ENCODE results near the gene AATF.

GRCh38 chr17:37098910-37099664 lies 150.3 kb downstream of the AATF start:
- TF ChIP-seq, protein P1, sequence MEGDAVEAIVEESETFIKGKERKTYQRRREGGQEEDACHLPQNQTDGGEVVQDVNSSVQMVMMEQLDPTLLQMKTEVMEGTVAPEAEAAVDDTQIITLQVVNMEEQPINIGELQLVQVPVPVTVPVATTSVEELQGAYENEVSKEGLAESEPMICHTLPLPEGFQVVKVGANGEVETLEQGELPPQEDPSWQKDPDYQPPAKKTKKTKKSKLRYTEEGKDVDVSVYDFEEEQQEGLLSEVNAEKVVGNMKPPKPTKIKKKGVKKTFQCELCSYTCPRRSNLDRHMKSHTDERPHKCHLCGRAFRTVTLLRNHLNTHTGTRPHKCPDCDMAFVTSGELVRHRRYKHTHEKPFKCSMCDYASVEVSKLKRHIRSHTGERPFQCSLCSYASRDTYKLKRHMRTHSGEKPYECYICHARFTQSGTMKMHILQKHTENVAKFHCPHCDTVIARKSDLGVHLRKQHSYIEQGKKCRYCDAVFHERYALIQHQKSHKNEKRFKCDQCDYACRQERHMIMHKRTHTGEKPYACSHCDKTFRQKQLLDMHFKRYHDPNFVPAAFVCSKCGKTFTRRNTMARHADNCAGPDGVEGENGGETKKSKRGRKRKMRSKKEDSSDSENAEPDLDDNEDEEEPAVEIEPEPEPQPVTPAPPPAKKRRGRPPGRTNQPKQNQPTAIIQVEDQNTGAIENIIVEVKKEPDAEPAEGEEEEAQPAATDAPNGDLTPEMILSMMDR (IDR thresholded peaks at IDR 0.05 in 4 of 5, conservative IDR thresholded peaks at IDR 0.05 in 1 of 5) = no peak
- TF ChIP-seq POLR2A (IDR thresholded peaks at IDR 0.05) = no peak

Measured in gastrocnemius medialis (tissue), 4 donors.